Measurements from ENCODE around the gene AKT2. TPM values are rescaled to one million over a fixed set of nuclear protein-coding genes. Genes with fewer than 3 reads are reported as not detected.

Gene AKT2
- polyA plus RNA-seq, 1 donor (not counting 4 experiments of a cell fraction or from before 2014, with no cell fraction given) = 108 TPM

- Histone ChIP-seq H3K9ac (ENCODE audit: control insufficient read depth, extremely low read depth, insufficient read depth, low read length) (no peak overlapping the region), H3K4me2 (ENCODE audit: control insufficient read depth, extremely low read depth, insufficient read depth, low read depth, low read length) (no peak overlapping the region), H3K9me3 (ENCODE audit: control insufficient read depth, low read depth, low read length) (no peaks in the 10 kb centered on the region), H3K79me2 (ENCODE audit: control insufficient read depth, insufficient read depth, low read length) (no peaks in the 10 kb centered on the region), H3K27me3 (ENCODE audit: control insufficient read depth, extremely low read depth, insufficient read depth, low read length) (peaks cover 12% of the 10 kb centered on the region), H3K4me1 (ENCODE audit: control insufficient read depth, extremely low read depth, insufficient read depth, low read length) (no peaks in the 10 kb centered on the region), H3K4me3 (ENCODE audit: control insufficient read depth in 2 of 3, extremely low read depth in 1 of 3, insufficient read depth in 2 of 3, low read depth in 1 of 3, low read length in 3 of 3) (no peak overlapping the region), H2AFZ (ENCODE audit: control insufficient read depth, low read length) (no peak overlapping the region), H3K36me3 (ENCODE audit: control insufficient read depth in 2 of 2, extremely low read depth in 1 of 2, insufficient read depth in 2 of 2, low read length in 2 of 2) (peaks cover 5 to 13% of the 10 kb centered on the region in 2 experiments), H4K20me1 (ENCODE audit: control insufficient read depth, extremely low read depth, insufficient read depth, low read length) (no peaks in the 10 kb centered on the region), H3K27ac (ENCODE audit: control insufficient read depth, insufficient read depth, low read length) (no peak overlapping the region), H3K9me1 (ENCODE audit: control insufficient read depth, extremely low read depth, insufficient read depth, low read length) (no peaks in the 10 kb centered on the region)
- FAIRE-seq (no peak), DNase-seq (ENCODE audit: low read depth, low spot score) (no peak)
- dilution Hi-C loops (cut with MboI; ENCODE audit: extremely low pct_ligation_motif_present, low sequenced_read_pairs) = no loop called here
- no peak for TF ChIP-seq EZH2 (IDR thresholded peaks at IDR 0.05; ENCODE audit: low read length)
- no peak for TF ChIP-seq CTCF (optimal IDR thresholded peaks at IDR 0.05 in 1 of 3, IDR thresholded peaks at IDR 0.05 in 1 of 3, conservative IDR thresholded peaks at IDR 0.05 in 1 of 3; ENCODE audit: extremely low read depth in 1 of 3, insufficient read depth in 2 of 3, low read length in 3 of 3)
These were observed 54.1 kb downstream of the AKT2 start for GRCh38 chr19:40231057-40231456.

GRCh38 chr19:40229926-40230417, 55.2 kb downstream of the AKT2 start:
- Histone ChIP-seq H3K79me2 (ENCODE audit: control insufficient read depth, insufficient read depth, low read length) (no peaks in the 10 kb centered on the region), H3K4me3 (ENCODE audit: control insufficient read depth in 2 of 3, extremely low read depth in 1 of 3, insufficient read depth in 2 of 3, low read depth in 1 of 3, low read length in 3 of 3) (no peak overlapping the region), H3K4me1 (ENCODE audit: control insufficient read depth, extremely low read depth, insufficient read depth, low read length) (no peaks in the 10 kb centered on the region), H3K9me3 (ENCODE audit: control insufficient read depth, low read depth, low read length) (no peaks in the 10 kb centered on the region), H3K9me1 (ENCODE audit: control insufficient read depth, extremely low read depth, insufficient read depth, low read length) (no peaks in the 10 kb centered on the region), H3K36me3 (ENCODE audit: control insufficient read depth in 2 of 2, extremely low read depth in 1 of 2, insufficient read depth in 2 of 2, low read length in 2 of 2) (peaks cover 2 to 6% of the 10 kb centered on the region in 2 experiments), H3K27ac (ENCODE audit: control insufficient read depth, insufficient read depth, low read length) (no peak overlapping the region), H3K9ac (ENCODE audit: control insufficient read depth, extremely low read depth, insufficient read depth, low read length) (no peak overlapping the region), H2AFZ (ENCODE audit: control insufficient read depth, low read length) (no peak overlapping the region), H3K4me2 (ENCODE audit: control insufficient read depth, extremely low read depth, insufficient read depth, low read depth, low read length) (no peak overlapping the region), H4K20me1 (ENCODE audit: control insufficient read depth, extremely low read depth, insufficient read depth, low read length) (no peaks in the 10 kb centered on the region), H3K27me3 (ENCODE audit: control insufficient read depth, extremely low read depth, insufficient read depth, low read length) (peaks cover 19% of the 10 kb centered on the region)
- dilution Hi-C loops (cut with MboI; ENCODE audit: extremely low pct_ligation_motif_present, low sequenced_read_pairs) = no loop called here
- TF ChIP-seq CTCF (optimal IDR thresholded peaks at IDR 0.05 in 1 of 3, IDR thresholded peaks at IDR 0.05 in 1 of 3, conservative IDR thresholded peaks at IDR 0.05 in 1 of 3; ENCODE audit: extremely low read depth in 1 of 3, insufficient read depth in 2 of 3, low read length in 3 of 3) = no peak
- TF ChIP-seq EZH2 (IDR thresholded peaks at IDR 0.05; ENCODE audit: low read length) = no peak
- DNase-seq (ENCODE audit: low read depth, low spot score) (no peak), FAIRE-seq (no peak)

Measured in keratinocyte (primary cell).